Glomerular visceral epithelial cell (primary cell): ENCODE data around the gene CKAP5.
"Not testable (repeated sequence)": the region's sequence is repeated elsewhere in the genome, so short reads cannot be mapped to it uniquely, and the experiment has no call there.

Source experiments
- DNase-seq: peaks from one replicate; pipeline ENCODE4 v3.0.0-alpha.2; 2016; ENCODE audit errors: extremely low spot score

Gene CKAP5

DNA sequence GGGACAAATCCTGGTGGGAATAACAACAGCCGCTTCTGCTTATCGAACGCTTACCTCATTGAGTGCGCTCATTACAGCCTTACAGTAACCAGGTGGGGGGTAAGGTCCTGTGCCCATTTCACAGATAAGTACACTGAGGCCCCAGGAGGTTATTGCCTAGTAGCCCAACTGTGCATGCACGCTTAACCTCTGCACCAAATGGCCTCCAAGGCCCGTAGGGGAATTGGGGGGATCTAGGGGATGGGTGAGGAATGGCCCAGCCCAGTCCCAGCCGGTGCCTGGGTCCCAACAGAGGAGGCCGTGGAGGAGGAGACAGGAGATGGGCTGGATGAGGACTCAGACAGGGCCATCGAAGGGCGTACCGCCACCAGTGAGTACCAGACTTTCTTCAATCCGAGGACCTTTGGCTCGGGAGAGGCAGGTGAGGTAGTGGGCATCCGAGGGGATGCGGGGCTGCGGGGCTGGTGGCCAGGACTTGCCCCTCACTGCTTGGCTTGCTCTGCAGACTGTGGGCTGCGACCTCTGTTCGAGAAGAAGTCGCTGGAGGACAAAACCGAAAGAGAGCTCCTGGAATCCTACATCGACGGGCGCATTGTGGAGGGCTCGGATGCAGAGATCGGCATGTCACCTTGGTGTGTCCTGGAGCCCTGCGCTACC is 119.7 kb downstream of the CKAP5 start:
- DNase-seq: no peak

DNA sequence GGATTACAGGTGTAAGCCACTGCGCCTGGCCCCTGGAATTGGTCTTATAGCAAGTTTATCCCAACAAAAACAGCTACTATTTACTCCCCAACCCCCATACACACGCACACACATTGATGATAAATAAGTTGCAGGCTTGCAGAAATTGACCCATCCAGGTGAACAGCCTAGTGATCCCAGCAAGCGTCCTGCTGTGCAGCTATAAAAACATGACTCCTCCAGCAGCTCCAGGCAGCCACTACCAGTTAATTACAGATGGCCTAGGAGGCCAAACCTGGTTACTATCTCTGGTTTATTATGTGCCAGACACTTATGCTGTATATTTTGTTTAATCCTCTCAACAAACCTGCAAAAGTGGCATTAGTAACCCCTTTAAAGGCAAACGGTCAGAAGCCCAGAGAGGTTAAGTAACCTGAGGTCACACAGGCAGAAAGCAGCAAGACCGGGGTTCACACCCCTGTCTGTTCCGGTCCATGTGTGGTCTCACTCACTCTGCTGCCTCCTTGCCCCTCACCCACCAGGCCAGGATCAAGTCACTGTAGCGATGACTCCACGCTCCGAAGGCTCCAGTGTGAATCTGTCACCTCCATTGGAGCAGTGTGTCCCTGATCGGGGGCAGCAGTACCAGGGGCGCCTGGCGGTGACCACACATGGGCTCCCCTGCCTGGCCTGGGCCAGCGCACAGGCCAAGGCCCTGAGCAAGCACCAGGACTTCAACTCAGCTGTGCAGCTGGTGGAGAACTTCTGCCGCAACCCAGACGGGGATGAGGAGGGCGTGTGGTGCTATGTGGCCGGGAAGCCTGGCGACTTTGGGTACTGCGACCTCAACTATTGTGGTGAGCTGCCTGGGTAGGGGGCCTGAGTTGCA is 120.5 kb downstream of the CKAP5 start:
- no peak for DNase-seq

DNA sequence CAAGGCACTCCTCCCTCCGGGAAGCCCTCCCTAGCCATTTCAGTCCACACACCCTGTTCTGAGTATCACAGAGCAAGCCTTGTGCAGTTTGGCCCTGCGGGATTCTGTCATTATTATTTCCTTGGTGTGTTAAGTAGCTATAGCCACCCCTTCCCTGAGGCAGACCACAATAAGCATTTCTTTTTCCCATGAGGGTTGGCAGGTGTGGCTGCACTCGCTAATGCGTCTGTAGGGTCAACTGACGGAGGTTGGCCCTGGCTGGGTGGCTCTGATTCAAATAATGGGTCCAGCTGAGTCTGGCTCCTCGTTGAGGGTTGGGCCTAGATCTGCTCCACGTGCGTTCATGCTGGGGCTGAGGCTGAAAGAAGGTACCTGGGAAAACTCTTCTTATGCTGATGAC is 122.0 kb downstream of the CKAP5 start:
- no peak for DNase-seq

DNA sequence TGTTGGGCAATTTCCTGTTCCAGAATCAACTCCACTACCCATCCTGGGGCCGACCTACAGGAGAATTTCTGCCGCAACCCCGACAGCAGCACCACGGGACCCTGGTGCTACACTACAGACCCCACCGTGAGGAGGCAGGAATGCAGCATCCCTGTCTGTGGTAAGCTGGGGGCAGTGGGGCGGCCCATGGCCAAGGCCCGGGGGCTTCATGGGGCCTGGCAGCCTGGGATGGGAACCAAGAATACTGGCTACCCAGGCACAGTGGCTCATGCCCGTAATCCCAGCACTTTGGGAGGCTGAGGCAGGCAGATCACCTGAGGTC is 122.8 kb downstream of the CKAP5 start:
- DNase-seq: no peak

DNA sequence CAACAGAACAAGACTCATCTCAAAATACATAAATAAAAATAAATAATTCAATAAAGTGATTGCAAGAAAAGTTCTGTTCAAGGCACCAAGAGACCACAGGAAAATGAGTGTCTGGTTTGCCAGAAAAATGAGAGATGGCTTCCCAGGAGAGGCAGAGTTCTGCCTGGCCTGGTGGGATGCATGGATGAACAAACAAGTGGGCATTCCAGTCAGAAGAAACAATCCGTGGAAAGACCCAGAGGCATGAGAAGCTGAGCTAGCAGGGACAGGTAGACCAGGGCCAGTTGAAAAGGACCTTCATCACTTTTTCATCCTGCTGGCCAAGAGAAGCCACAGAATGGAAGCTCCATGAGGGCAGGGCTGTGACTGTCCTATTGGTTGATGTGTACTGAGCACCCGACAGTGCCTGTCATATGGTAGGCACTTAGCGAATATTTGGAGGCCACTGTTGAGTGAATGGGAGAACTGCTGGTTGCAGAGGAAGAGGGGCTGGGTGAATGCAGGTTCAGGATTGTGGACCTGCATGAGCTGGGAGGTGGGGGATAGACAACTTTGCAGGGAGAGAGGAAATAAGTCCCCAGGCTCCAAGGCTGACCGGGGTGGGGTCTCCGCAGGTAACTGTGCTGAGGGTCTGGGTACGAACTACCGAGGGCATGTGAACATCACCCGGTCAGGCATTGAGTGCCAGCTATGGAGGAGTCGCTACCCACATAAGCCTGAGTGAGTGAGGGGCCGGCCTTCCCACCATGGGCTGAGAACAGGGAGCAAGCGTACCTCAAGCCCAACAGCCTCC is 123.3 kb downstream of the CKAP5 start:
- no peak for DNase-seq

DNA sequence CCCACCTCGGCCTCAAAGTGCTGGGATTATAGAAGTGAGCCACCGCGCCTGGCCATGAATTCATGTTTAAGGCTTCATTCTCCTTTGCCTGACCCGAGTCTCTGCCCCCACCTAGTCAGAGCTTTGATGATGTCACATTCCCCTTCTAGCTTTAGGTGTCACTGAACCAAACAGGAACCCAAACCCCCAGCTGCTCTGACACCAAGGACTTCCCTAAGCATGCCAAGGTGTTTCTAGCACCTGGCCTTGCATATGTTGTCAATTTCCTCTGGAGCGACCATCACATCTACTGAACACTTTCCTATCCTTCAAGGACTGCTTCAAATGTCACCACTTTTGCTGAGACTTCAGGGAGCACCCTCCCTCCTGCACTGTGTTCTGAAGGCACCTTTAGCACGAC is 124.8 kb downstream of the CKAP5 start:
- no peak for DNase-seq

DNA sequence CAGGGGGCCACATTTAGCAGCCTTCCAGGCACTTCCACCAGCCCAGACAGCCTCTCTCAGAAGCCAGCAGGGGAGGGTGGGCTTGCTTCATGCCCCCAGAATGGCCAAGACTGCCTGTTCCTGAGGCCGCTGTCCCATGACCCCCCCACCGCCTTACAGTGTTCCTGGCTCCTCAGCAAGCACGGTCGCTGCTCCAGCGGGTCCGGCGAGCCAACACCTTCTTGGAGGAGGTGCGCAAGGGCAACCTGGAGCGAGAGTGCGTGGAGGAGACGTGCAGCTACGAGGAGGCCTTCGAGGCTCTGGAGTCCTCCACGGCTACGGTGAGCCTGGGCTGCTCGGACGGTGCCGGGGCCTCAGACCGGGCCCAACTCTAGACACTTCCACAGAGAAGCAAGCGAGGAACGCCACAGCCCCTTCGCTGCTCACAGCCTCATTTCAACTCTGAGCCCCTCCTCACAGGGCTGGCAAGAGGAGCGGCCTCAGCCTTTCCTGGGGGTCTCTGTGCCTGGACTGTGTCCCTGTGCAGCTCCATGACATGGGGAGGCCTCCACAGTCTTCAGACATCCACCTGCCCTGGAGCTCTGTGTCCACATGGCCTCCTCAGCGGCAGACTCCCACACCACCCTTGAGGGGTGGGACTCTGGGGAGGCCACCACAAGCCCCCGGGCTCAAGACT is 126.4 kb downstream of the CKAP5 start:
- no peak for DNase-seq

DNA sequence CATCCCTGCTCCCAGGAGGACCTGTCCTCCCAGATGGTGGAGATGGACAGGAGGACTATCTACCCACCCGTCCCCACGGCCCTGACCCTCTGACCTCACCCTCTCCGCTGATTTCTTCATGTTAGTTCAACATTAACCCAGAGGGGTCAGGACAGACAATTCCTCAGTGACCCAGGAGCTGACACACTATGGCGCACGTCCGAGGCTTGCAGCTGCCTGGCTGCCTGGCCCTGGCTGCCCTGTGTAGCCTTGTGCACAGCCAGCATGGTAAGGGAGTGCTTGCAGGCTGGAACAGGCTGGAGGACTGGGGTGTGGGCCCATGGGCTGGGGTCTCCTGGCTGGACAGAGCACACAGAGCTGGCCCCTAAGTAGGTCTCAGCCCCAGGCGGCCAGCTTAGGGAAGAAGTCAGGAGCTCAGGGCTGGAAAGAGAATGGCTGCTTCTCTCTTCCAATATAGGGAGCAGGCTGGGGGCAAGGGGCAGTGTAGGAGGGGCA is 127.0 kb downstream of the CKAP5 start, which contains the start of gene F2:
TSS of gene F2 (plus strand) at position 166 of the 495 bp plus-strand sequence. CDS start at position 189, 23 bp downstream.
- no peak for DNase-seq

DNA sequence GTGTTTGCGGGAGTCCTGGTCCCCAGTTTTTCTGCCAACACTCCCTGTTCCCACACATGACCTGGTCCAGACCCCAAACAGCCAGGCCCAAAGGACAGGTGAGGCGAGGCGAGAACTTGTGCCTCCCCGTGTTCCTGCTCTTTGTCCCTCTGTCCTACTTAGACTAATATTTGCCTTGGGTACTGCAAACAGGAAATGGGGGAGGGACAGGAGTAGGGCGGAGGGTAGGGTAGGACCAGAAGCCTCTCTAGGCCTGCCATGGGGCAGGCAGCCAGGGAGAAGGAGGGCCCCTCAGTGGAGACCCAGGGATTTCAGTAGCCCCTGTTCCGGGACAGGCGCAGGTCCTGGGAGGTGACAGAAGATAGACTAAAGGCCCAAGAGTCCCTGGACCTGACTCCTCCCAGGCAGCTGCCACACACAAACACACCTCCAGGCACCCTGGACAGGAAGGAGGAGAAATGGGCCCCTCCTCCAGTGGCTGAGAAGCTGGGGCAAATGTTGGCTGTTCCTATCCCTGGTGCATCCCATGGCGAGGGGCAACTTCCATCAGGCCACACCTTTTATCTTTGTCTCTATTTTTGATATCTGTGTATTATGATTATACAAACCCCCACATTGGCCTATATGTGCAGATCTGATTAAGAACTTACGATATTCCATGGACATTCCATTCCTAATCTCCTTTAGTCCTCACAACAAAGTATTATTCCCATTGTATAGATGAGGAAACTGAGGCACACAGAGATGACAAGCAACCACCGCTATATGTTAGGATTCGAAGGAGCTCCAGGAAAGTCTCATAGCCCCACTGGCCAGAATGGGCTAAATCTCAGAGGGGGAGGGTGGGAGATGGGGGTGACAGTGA is 127.7 kb downstream of the CKAP5 start:
- DNase-seq: no peak

DNA sequence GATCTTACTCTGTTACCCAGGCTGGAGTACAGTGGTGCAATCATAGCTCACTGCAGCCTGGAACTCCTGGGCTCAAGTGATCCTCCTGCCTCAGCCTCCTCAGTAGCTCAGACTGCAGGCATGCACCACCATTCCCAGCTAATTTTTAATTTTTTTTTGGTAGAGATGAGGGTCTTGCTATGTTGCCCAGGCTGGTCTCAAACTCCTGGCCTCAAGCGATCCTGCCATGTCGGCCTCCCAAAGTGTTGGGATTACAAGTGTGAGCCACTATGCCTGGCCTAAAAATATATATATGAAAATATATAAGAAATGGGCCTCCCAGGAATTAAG is 128.3 kb downstream of the CKAP5 start:
- not testable (repeated sequence) for DNase-seq

DNA sequence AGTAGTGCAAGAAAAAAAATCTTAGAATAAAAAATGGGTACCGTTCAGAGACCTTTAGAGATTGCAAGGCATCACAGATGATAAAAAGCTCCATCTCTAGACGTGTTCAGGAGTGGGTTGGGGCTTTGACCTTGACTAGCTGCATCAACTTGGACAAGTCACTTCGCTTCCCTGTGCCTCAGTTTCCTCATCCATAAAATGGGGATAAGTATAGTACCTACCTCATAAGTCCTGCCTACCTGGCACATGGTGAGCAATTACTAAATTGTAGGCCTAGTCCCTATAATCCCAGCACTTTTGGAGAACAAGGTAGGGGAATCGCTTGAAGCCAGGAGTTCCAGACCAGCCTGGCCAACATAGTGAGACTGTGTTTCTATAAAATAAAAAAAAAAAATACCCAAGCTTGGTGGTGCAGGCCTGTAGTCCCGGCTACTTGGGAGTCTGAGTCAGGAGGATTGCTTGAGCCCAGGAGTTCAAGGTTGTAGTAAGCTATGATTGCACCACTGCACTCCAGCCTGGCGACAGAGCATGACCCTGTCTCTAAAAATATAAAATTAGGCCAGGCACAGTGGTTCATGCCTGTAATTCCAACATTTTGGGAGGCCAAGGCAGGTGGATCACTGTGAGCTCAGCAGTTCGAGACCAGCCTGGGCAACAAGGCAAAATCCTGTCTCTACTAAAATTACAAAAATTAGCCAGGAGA is 133.1 kb downstream of the CKAP5 start:
- DNase-seq: no peak

DNA sequence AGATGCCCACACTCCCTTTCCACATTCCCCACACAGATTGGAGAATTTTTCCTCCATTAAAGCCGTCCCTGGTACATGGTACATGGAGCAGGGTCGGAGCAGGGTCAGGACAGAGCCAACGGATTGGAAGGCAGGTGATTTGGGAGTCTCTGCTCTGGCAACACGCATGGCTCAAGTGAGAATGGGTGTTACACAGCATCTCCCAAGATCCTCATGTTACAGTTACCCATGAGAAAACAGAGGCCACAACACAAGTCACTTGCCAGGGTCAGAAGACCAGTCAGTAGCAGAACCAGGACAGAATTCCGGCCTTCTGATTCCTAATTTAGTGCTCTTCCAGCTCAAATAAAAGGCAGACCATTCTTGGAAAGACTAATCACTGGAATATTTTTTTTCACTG is 134.8 kb downstream of the CKAP5 start:
- no peak for DNase-seq

DNA sequence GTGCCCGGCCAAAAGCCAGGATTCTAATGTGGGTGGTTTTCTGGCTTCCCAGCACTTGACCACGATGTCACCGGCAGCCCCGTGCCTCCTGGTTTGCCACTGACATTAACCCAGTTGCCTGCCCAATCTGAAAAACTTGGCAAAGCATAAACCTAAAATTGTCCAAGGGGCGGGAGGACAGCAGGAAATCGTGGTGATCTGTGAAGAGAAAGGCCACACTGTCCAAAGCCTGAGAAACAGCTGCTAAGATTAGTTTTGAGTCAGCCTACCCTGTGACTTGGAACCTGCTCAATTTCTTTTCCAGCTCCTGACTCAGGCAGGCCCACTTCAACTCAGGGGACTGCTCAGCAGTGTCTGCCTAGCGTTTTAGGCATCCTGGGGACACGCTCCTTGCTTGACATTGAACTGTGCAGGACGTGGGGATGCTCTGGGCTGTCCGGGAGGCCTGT is 135.2 kb downstream of the CKAP5 start:
- peak; percentile 78 for DNase-seq

DNA sequence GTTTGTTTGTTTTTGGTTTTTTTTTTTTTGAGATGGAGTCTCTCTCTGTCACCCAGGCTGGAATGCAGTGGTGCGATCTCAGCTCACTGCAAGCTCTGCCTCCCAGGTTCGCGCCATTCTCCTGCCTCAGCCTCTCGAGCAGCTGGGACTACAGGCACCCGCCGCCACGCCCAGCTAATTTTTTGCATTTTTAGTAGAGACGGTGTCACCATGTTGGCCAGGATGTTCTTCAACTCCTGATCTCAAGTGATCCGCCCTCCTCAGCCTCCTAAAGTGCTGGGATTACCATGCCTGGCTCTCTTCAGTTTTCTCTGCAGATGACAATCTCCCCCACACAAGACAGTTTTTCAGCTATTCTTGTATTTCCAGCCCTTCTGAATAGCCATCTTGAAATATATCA is 136.7 kb downstream of the CKAP5 start:
- not testable (repeated sequence) for DNase-seq

DNA sequence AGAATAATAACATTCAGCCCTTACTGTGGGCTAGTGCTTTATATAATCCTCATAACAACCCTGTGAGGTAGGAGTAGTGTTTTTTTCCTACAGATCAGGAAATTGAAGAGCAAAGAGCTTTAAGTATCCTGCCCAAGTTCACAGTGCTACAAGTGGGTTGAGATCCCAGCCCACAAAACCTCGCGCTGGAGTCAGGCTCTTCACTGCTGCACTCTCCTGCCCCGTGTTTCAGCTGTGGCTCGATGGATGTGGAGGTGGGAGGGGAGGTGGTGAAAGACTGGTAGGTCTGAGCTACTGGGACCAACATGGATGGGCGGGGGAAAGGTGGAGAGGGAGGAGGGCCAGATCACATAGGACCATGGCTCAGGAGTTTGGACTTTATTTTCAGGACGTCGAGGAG is 139.2 kb downstream of the CKAP5 start:
- no peak for DNase-seq

DNA sequence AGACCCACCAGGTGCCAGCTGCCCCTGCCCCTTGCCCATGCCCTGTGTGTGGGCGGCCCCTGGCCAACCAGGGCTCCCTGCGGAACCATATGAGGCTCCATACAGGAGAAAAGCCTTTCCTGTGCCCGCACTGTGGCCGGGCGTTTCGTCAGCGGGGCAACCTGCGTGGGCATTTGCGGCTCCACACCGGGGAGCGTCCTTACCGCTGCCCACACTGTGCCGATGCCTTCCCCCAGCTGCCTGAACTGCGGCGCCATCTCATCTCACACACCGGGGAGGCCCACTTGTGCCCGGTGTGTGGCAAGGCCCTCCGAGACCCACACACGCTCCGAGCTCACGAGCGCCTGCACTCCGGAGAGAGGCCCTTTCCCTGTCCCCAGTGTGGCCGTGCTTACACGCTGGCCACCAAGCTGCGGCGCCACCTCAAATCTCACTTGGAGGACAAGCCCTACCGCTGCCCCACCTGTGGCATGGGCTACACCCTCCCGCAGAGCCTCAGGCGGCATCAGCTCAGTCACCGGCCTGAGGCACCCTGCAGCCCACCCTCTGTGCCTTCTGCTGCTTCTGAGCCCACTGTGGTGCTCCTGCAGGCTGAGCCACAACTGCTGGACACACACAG is 140.9 kb downstream of the CKAP5 start:
- DNase-seq: no peak

DNA sequence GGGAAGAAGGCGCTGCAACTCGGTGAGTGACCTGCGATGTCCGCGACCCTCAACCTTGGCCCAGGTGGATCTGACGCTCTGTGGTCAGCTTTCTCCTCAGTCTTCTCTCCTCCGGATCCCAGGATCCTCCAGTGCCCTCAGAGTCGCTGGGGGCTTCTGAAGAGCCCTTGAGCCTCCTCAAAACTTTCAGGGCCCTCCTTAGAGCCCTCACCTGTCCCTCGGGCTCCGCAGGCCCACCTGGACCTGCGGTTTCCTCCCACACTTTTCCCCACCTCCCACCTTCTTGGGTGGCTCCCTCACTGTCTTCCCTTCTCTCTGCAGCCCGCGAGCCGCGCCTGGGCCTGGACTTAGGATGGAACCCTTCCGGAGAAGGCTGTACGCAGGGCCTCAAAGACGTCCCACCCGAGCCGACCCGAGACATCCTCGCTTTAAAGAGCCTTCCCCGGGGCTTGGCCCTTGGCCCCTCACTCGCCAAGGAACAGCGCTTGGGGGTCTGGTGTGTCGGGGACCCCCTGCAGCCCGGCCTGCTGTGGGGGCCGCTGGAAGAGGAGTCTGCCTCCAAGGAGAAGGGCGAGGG is 144.9 kb downstream of the CKAP5 start:
- no peak for DNase-seq

DNA sequence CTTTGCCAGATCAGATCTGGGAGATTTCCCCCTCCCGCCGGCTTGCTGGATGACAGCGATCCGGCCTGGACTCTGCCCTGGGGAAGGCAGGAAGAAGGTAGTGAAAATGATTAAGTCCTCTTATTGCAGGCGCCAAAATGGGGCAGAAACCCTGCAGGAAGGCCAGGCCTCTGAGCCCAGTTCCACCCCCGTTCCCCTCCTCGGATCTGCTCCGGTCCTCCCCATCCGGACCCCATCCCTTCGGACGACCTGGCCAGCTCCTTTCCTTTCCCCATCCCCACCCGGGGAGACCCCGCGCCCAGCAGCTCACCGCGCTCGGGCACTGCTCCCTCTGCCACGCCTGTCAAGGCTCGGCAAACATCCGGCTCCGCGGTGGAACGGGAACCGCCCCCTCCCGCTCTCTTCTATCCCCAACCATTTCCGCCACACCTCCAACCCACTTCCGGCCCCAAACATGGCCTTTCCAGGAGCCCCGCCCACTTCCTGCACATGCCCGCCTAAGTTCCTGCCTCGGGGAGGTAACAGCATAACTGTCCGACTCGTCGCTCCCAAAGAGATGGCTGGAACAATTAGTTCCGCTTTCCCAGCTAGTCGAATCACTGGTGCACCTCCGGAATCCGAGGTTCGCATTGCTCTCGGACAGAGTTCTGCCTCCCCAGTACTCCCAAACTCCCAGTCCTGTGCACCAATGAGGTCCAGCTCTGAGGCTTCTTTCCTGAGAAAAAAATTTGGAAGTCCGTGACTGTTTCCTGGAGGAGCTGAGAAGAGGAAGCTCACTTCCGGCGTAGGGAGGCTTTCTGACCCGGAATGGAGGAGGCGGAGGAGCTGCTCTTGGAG is 145.6 kb downstream of the CKAP5 start, which contains the start of the genes ARHGAP1 and ZNF408:
TSS of gene ARHGAP1 (minus strand) at position 379 of the 837 bp plus-strand sequence. CDS start 4,512 bp downstream, outside the sequence.
TSS of gene ZNF408 (plus strand) at position 791 of the 837 bp plus-strand sequence. CDS start at position 808, 17 bp downstream.
- peak; percentile 98 for DNase-seq
